PC-3 (cell line): ENCODE results near the gene PSMC1. TPM values are rescaled to one million over a fixed set of nuclear protein-coding genes. Genes with fewer than 3 reads are reported as not detected.

ENCODE experiments used
- ATAC-seq: fragments of 200-7000 bp; cut with Tn5 transposase; 2 replicates; pipeline ENCODE4 v1.9.1; 2020; ENCODE audit warnings: mild to moderate bottlenecking, moderate library complexity
- BruUV-seq: library from RNA; stranded (reverse); fragments of 400-500 nt; replicated peaks from 2 replicates; lab custom pipeline; 2021; lab: Mats Ljungman, UMichigan
- CTCF ChIA-PET: fragments of 300-600 bp; sonication (Branson Sonifier 250); formaldehyde crosslinking; loops from one replicate; lab custom pipeline; 2022; ENCODE audit warnings: antibody characterized with exemption; lab: Charles Lee
- POLR2A ChIA-PET: fragments of 300-600 bp; sonication (Branson Sonifier 250); formaldehyde crosslinking; loops from one replicate; lab custom pipeline; 2022; ENCODE audit warnings: antibody characterized with exemption; ENCODE audit not compliant: unreplicated experiment; lab: Charles Lee
- DNase-seq: peaks from one replicate; pipeline ENCODE4 v3.0.0-alpha.2; 2015
- H2AFZ ChIP-seq: fragments of 300-600 bp; sonication (generic); 2 replicates; pipeline ENCODE4 v1.6.0; 2016; ENCODE audit warnings: antibody characterized with exemption, low read length
- H3F3A ChIP-seq: fragments of 300-600 bp; sonication (generic); one replicate; pipeline ENCODE4 v1.6.0; 2017; ENCODE audit warnings: antibody characterized with exemption, low read length, control low read depth, mild to moderate bottlenecking; ENCODE audit not compliant: unreplicated experiment
- H3K27ac ChIP-seq: fragments of 300-600 bp; sonication (generic); 2 replicates; pipeline ENCODE4 v1.5.1; 2016; ENCODE audit warnings: mild to moderate bottlenecking, low read length
- H3K27me3 ChIP-seq: fragments of 300-600 bp; sonication (generic); 2 replicates; pipeline ENCODE4 v1.6.1; 2016; ENCODE audit warnings: low read length, mixed read lengths
- H3K36me3 ChIP-seq: fragments of 300-600 bp; sonication (generic); 2 replicates; pipeline ENCODE4 v1.6.1; 2016; ENCODE audit warnings: low read depth, mixed run types, low read length, mixed read lengths
- H3K4me1 ChIP-seq: fragments of 300-600 bp; sonication (generic); 2 replicates; pipeline ENCODE4 v1.5.1; 2016; ENCODE audit warnings: low read length; ENCODE audit not compliant: insufficient read depth
- H3K4me2 ChIP-seq: fragments of 300-600 bp; sonication (generic); 2 replicates; pipeline ENCODE4 v1.6.0; 2016; ENCODE audit warnings: low read length
- H3K4me3 ChIP-seq: fragments of 300-600 bp; sonication (generic); 2 replicates; pipeline ENCODE4 v1.5.1; 2016; ENCODE audit warnings: mild to moderate bottlenecking, low read length, mixed read lengths
- H3K79me2 ChIP-seq: fragments of 300-600 bp; sonication (generic); 2 replicates; pipeline ENCODE4 v1.6.1; 2017; ENCODE audit warnings: low read length, mixed read lengths
- H3K9ac ChIP-seq: fragments of 300-600 bp; sonication (generic); 2 replicates; pipeline ENCODE4 v1.6.0; 2016; ENCODE audit warnings: mild to moderate bottlenecking, low read length
- H3K9me2 ChIP-seq: fragments of 300-600 bp; sonication (generic); replicated peaks from 2 replicates; pipeline ENCODE4 v1.6.1; 2016; ENCODE audit warnings: mixed run types, low read length, mixed read lengths
- H3K9me3 ChIP-seq: fragments of 300-600 bp; sonication (generic); 2 replicates; pipeline ENCODE4 v1.6.1; 2016; ENCODE audit warnings: low read length, mixed read lengths
- H4K20me1 ChIP-seq: fragments of 300-600 bp; sonication (generic); 2 replicates; pipeline ENCODE4 v1.6.1; 2016; ENCODE audit warnings: low read length, mixed read lengths
- CTCF ChIP-seq: fragments of 300-600 bp; sonication (generic); conservative IDR thresholded peaks from 2 replicates; pipeline ENCODE4 v1.5.1; 2017; ENCODE audit warnings: antibody characterized with exemption, low read depth, mild to moderate bottlenecking, low read length
- EZH2 ChIP-seq: fragments of 300-600 bp; sonication (generic); IDR thresholded peaks from one replicate; pipeline ENCODE4 v1.6.1; 2017; ENCODE audit warnings: antibody characterized with exemption, mild to moderate bottlenecking, low read length; ENCODE audit not compliant: unreplicated experiment
- EZH2phosphoT487 ChIP-seq: fragments of 300-600 bp; sonication (generic); IDR thresholded peaks from 2 replicates; pipeline ENCODE4 v1.6.1; 2018; ENCODE audit warnings: mild to moderate bottlenecking, antibody characterized with exemption, low read length, borderline replicate concordance
- intact Hi-C: fragments of 100-400 bp; cut with micrococcal nuclease; formaldehyde crosslinking; loops from 2 replicates; pipeline ENCODE4 v1.9.0; 2023
- total RNA-seq: library from RNA; depleted of rRNA; stranded (reverse); fragments of >200 nt; gene quantifications from 2 replicates; pipeline ENCODE4 v1.2.3, GENCODE V29; 2014

Gene PSMC1
- total RNA-seq, 1 experiment from 2014 or later, result 208 TPM

- peaks cover 14% of the 10 kb centered on the region for H3K4me1 ChIP-seq
- no peaks in the 10 kb centered on the region for H3K27me3 ChIP-seq
- H4K20me1 ChIP-seq, result 0 out of 2 replicates have a peak, but pooled peaks cover 5% of the 10 kb centered on the region
- H3K4me3 ChIP-seq, result no peak overlapping the region
- no TSS peak for BruUV-seq
- intact Hi-C loops, result no loop called here
- no peaks in the 10 kb centered on the region for H3K9me3 ChIP-seq
- peak; percentile 45 for DNase-seq
- peak overlapping the region; percentile 37 for H3K27ac ChIP-seq
- H3K36me3 ChIP-seq, result peaks cover 18% of the 10 kb centered on the region; the same call in 1 of the 2 replicates
- TF ChIP-seq EZH2 (no peak), EZH2phosphoT487 (no peak), CTCF (no peak)
- no peaks in the 10 kb centered on the region for H3K9me2 ChIP-seq
- H2AFZ ChIP-seq, result no peak overlapping the region
- ChIA-PET CTCF (no interaction called here), POLR2A (interaction anchor here (0.6 to 0.7 kb wide), 2 partner anchors 65 to 194 kb away, joined by 5 to 14 read pairs; no protein-coding TSS in a partner anchor)
- ATAC-seq, result peak; percentile 90
- peaks cover 44% of the 10 kb centered on the region for H3K79me2 ChIP-seq
- H3K4me2 ChIP-seq, result no peak overlapping the region
- no peaks in the 10 kb centered on the region for H3F3A ChIP-seq
- no peak overlapping the region for H3K9ac ChIP-seq
Observed at GRCh38 chr14:90319173-90319572, 62.8 kb downstream of the PSMC1 start.

- 0 out of 2 replicates have a peak, but pooled peaks have one; percentile 15 for ATAC-seq
Observed at GRCh38 chr14:90319634-90320541, 63.5 kb downstream of the PSMC1 start.

More at GRCh38 chr14:90319634-90320541, 63.5 kb downstream of the PSMC1 start:
- intact Hi-C loops, result no loop called here
- no peak overlapping the region for H3K4me2 ChIP-seq
- H3K36me3 ChIP-seq, result peaks cover 18% of the 10 kb centered on the region; the same call in 1 of the 2 replicates
- peaks cover 14% of the 10 kb centered on the region for H3K4me1 ChIP-seq
- H3K79me2 ChIP-seq, result peaks cover 48% of the 10 kb centered on the region
- BruUV-seq, result no TSS peak
- 0 out of 2 replicates have a peak, but pooled peaks cover 5% of the 10 kb centered on the region for H4K20me1 ChIP-seq
- no peak overlapping the region for H3K4me3 ChIP-seq
- no peaks in the 10 kb centered on the region for H3K27me3 ChIP-seq
- TF ChIP-seq EZH2, result no peak
- TF ChIP-seq CTCF, result no peak
- no peak for TF ChIP-seq EZH2phosphoT487
- H3K9me3 ChIP-seq, result no peaks in the 10 kb centered on the region
- POLR2A ChIA-PET, result interaction anchor here (0.6 kb wide), 1 partner anchor 194 kb away, joined by 14 read pairs; no protein-coding TSS in a partner anchor
- CTCF ChIA-PET, result no interaction called here
- H3K9me2 ChIP-seq, result no peaks in the 10 kb centered on the region
- no peak for DNase-seq
- no peak overlapping the region for H3K9ac ChIP-seq
- H2AFZ ChIP-seq, result no peak overlapping the region
- H3F3A ChIP-seq, result no peaks in the 10 kb centered on the region
- H3K27ac ChIP-seq, result peak overlapping the region; percentile 37
